HS-5 (cell line): Measurements from ENCODE around the gene PTX4.
"Not testable (repeated sequence)": the region's sequence is repeated elsewhere in the genome, so short reads cannot be mapped to it uniquely, and the experiment has no call there.

Source experiments
- DNase-seq: peaks from one replicate; pipeline ENCODE4 v3.0.0-alpha.2; 2012; ENCODE audit warnings: low read depth

The PTX4 gene

GRCh38 chr16:1443980-1444729, 44.6 kb downstream of the PTX4 start, which contains the start of gene CCDC154:
TSS of gene CCDC154 (minus strand) at chr16:1444556. CDS start at chr16:1444322, 234 bp downstream.
- no peak for DNase-seq

GRCh38 chr16:1443403-1443973, 45.3 kb downstream of the PTX4 start:
- DNase-seq, result no peak

GRCh38 chr16:1442697-1443096, 46.0 kb downstream of the PTX4 start:
- DNase-seq, result no peak

- DNase-seq, result no peak
These were observed 47.3 kb downstream of the PTX4 start for GRCh38 chr16:1441391-1441829.

GRCh38 chr16:1439699-1440074, 49.1 kb downstream of the PTX4 start:
- DNase-seq, result not testable (repeated sequence)

- DNase-seq, result no peak
These were observed 49.6 kb downstream of the PTX4 start for GRCh38 chr16:1439058-1439698.

GRCh38 chr16:1438229-1439057, 50.3 kb downstream of the PTX4 start:
- no peak for DNase-seq

- DNase-seq, result no peak
These were observed 51.1 kb downstream of the PTX4 start for GRCh38 chr16:1437606-1438005.

- no peak for DNase-seq
These were observed 51.9 kb downstream of the PTX4 start for GRCh38 chr16:1436731-1437355.

GRCh38 chr16:1435921-1436697, 52.6 kb downstream of the PTX4 start:
- DNase-seq, result no peak
